IPS-15b (cell line): Measurements from ENCODE around the gene VEGFC.

Experiments used
- H3K27me3 ChIP-seq: one replicate; pipeline ENCODE4 v1.6.1; 2013; ENCODE audit warnings: low read length; ENCODE audit not compliant: control insufficient read depth, insufficient read depth
- H3K36me3 ChIP-seq: one replicate; pipeline ENCODE4 v1.6.1; 2013; ENCODE audit warnings: low read length; ENCODE audit not compliant: control insufficient read depth, insufficient read depth
- H3K4me1 ChIP-seq: one replicate; pipeline ENCODE4 v1.6.1; 2013; ENCODE audit warnings: mild to moderate bottlenecking, low read length; ENCODE audit not compliant: control insufficient read depth, insufficient read depth
- H3K4me3 ChIP-seq: one replicate; pipeline ENCODE4 v1.5.1; 2013; ENCODE audit warnings: low read depth, low read length
- H3K9ac ChIP-seq: one replicate; pipeline ENCODE4 v1.6.1; 2013; ENCODE audit warnings: low read depth, mild to moderate bottlenecking, low read length
- H3K9me3 ChIP-seq: one replicate; pipeline ENCODE4 v1.6.1; 2013; ENCODE audit warnings: mild to moderate bottlenecking, low read length; ENCODE audit not compliant: control insufficient read depth, insufficient read depth

Gene VEGFC

GRCh38 chr4:176824645-176825366, 32.1 kb upstream of the VEGFC start:
- Histone ChIP-seq H3K4me3 (no peak overlapping the region), H3K27me3 (no peaks in the 10 kb centered on the region), H3K36me3 (no peaks in the 10 kb centered on the region), H3K9ac (no peak overlapping the region), H3K4me1 (no peaks in the 10 kb centered on the region), H3K9me3 (no peaks in the 10 kb centered on the region)

GRCh38 chr4:176818531-176818930, 25.8 kb upstream of the VEGFC start:
- no peak overlapping the region for H3K4me3 ChIP-seq
- no peak overlapping the region for H3K9ac ChIP-seq

GRCh38 chr4:176817204-176817603, 24.5 kb upstream of the VEGFC start:
- Histone ChIP-seq H3K9me3 (no peaks in the 10 kb centered on the region), H3K27me3 (no peaks in the 10 kb centered on the region), H3K36me3 (no peaks in the 10 kb centered on the region), H3K4me3 (no peak overlapping the region), H3K4me1 (no peaks in the 10 kb centered on the region), H3K9ac (no peak overlapping the region)

More at GRCh38 chr4:176818531-176818930, 25.8 kb upstream of the VEGFC start:
- no peaks in the 10 kb centered on the region for H3K9me3 ChIP-seq
- H3K27me3 ChIP-seq, result no peaks in the 10 kb centered on the region
- no peaks in the 10 kb centered on the region for H3K4me1 ChIP-seq
- no peaks in the 10 kb centered on the region for H3K36me3 ChIP-seq

- H3K9ac ChIP-seq, result no peak overlapping the region
These were observed 22.0 kb upstream of the VEGFC start for GRCh38 chr4:176814770-176815169.

GRCh38 chr4:176810481-176811249, 17.9 kb upstream of the VEGFC start:
- Histone ChIP-seq H3K9ac (no peak overlapping the region), H3K27me3 (no peaks in the 10 kb centered on the region), H3K4me3 (no peak overlapping the region), H3K4me1 (no peaks in the 10 kb centered on the region), H3K9me3 (no peaks in the 10 kb centered on the region), H3K36me3 (no peaks in the 10 kb centered on the region)

More at GRCh38 chr4:176814770-176815169, 22.0 kb upstream of the VEGFC start:
- Histone ChIP-seq H3K4me1 (no peaks in the 10 kb centered on the region), H3K4me3 (no peak overlapping the region), H3K9me3 (no peaks in the 10 kb centered on the region), H3K27me3 (no peaks in the 10 kb centered on the region), H3K36me3 (no peaks in the 10 kb centered on the region)

GRCh38 chr4:176806778-176807375, 14.2 kb upstream of the VEGFC start:
- no peaks in the 10 kb centered on the region for H3K36me3 ChIP-seq
- no peaks in the 10 kb centered on the region for H3K4me1 ChIP-seq
- H3K9ac ChIP-seq, result no peak overlapping the region
- H3K27me3 ChIP-seq, result no peaks in the 10 kb centered on the region
- no peaks in the 10 kb centered on the region for H3K9me3 ChIP-seq
- no peak overlapping the region for H3K4me3 ChIP-seq

- H3K9me3 ChIP-seq, result no peaks in the 10 kb centered on the region
- no peaks in the 10 kb centered on the region for H3K4me1 ChIP-seq
- H3K27me3 ChIP-seq, result no peaks in the 10 kb centered on the region
- H3K36me3 ChIP-seq, result no peaks in the 10 kb centered on the region
- H3K4me3 ChIP-seq, result no peak overlapping the region
- H3K9ac ChIP-seq, result no peak overlapping the region
These were observed 12.4 kb upstream of the VEGFC start for GRCh38 chr4:176805155-176805554.

- Histone ChIP-seq H3K27me3 (no peaks in the 10 kb centered on the region), H3K9ac (no peak overlapping the region), H3K9me3 (no peaks in the 10 kb centered on the region), H3K4me3 (no peak overlapping the region), H3K36me3 (no peaks in the 10 kb centered on the region), H3K4me1 (no peaks in the 10 kb centered on the region)
These were observed 8.3 kb upstream of the VEGFC start for GRCh38 chr4:176800891-176801534.

GRCh38 chr4:176799653-176800052, 6.9 kb upstream of the VEGFC start:
- Histone ChIP-seq H3K4me3 (no peak overlapping the region), H3K9me3 (no peaks in the 10 kb centered on the region), H3K9ac (no peak overlapping the region), H3K4me1 (no peaks in the 10 kb centered on the region), H3K27me3 (no peaks in the 10 kb centered on the region), H3K36me3 (no peaks in the 10 kb centered on the region)

GRCh38 chr4:176798540-176798939, 5.8 kb upstream of the VEGFC start:
- no peaks in the 10 kb centered on the region for H3K9me3 ChIP-seq
- H3K27me3 ChIP-seq, result peaks cover 9% of the 10 kb centered on the region
- H3K36me3 ChIP-seq, result no peaks in the 10 kb centered on the region
- H3K4me1 ChIP-seq, result no peaks in the 10 kb centered on the region
- H3K4me3 ChIP-seq, result no peak overlapping the region
- no peak overlapping the region for H3K9ac ChIP-seq

- no peaks in the 10 kb centered on the region for H3K36me3 ChIP-seq
- H3K9me3 ChIP-seq, result no peaks in the 10 kb centered on the region
- H3K27me3 ChIP-seq, result peaks cover 29% of the 10 kb centered on the region
- H3K4me1 ChIP-seq, result no peaks in the 10 kb centered on the region
- H3K4me3 ChIP-seq, result no peak overlapping the region
- no peak overlapping the region for H3K9ac ChIP-seq
These were observed 2.7 kb upstream of the VEGFC start for GRCh38 chr4:176795441-176795840.
